K562 (cell line): ENCODE measurements around the gene LMNA. TPM values are rescaled to one million over a fixed set of nuclear protein-coding genes. Genes with fewer than 3 reads are reported as not detected.

Source experiments
- ASH1L ChIP-seq: fragments of 450-650 bp; IDR thresholded peaks from 2 replicates; pipeline ENCODE4 v1.6.1; 2018; ENCODE audit warnings: borderline replicate concordance, mild to moderate bottlenecking, low read depth; ENCODE audit not compliant: partially characterized antibody
- CCNT2 ChIP-seq: IDR thresholded peaks from 2 replicates; pipeline ENCODE4 v1.6.1; 2011; ENCODE audit warnings: borderline replicate concordance, low read depth, mild to moderate bottlenecking, moderate library complexity, mixed read lengths, low read length; ENCODE audit not compliant: insufficient read length; ENCODE audit errors: extremely low read depth
- CREB1 ChIP-seq, 2 experiments: sonication (generic) in 1 of 2; formaldehyde crosslinking in 1 of 2; IDR thresholded peaks; 2 replicates each; pipeline versions ENCODE4 v1.6.1 to v1.8.0; 2012 to 2022; ENCODE audit warnings: inconsistent platforms in 1 of 2, mild to moderate bottlenecking in 1 of 2, missing genetic modification reagents in 1 of 2, moderate library complexity in 1 of 2
- CTBP1 ChIP-seq: fragments of 450-650 bp; IDR thresholded peaks from 2 replicates; pipeline ENCODE4 v1.6.1; 2016; ENCODE audit warnings: borderline replicate concordance
- DACH1 ChIP-seq: fragments of 450-650 bp; IDR thresholded peaks from 2 replicates; pipeline ENCODE4 v1.6.1; 2018; ENCODE audit not compliant: partially characterized antibody
- E2F6 ChIP-seq, 2 experiments: IDR thresholded peaks; 2 replicates each; pipeline ENCODE4 v1.6.1; 2011; ENCODE audit warnings: borderline replicate concordance in 1 of 2, control low read depth in 1 of 2, low read depth in 1 of 2, low read length in 1 of 2, mild to moderate bottlenecking in 1 of 2, mixed read lengths in 1 of 2, moderate library complexity in 1 of 2; ENCODE audit not compliant: insufficient read depth in 1 of 2, insufficient read length in 1 of 2, poor library complexity in 1 of 2, severe bottlenecking in 1 of 2; ENCODE audit errors: extremely low read depth in 1 of 2
- ESRRA ChIP-seq: fragments of 450-650 bp; IDR thresholded peaks from 2 replicates; pipeline ENCODE4 v1.6.1; 2014; ENCODE audit warnings: low read depth, mild to moderate bottlenecking, moderate library complexity, borderline replicate concordance
- FOXK2 ChIP-seq, 2 experiments: fragments of 450-650 bp; IDR thresholded peaks in 1 of 2; conservative IDR thresholded peaks in 1 of 2; 2 replicates each; pipeline ENCODE4 v1.6.1; 2016; ENCODE audit warnings: low read depth in 2 of 2, mild to moderate bottlenecking in 1 of 2
- HDAC2 ChIP-seq: fragments of 450-650 bp; IDR thresholded peaks from 2 replicates; pipeline ENCODE4 v1.6.1; 2016; ENCODE audit warnings: mild to moderate bottlenecking
- JUND ChIP-seq, 2 experiments: IDR thresholded peaks; 2 replicates in 1 of 2; 3 replicates in 1 of 2; pipeline ENCODE4 v1.6.1; 2011; ENCODE audit warnings: borderline replicate concordance in 2 of 2, low read depth in 2 of 2, low read length in 2 of 2, improper control_type of control experiment in 1 of 2, missing biosample characterization in 1 of 2, missing genetic modification characterization in 1 of 2, missing genetic modification reagents in 1 of 2
- MAZ ChIP-seq, 2 experiments: fragments of 450-650 bp in 1 of 2; sonication (generic) in 1 of 2; formaldehyde crosslinking; IDR thresholded peaks in 1 of 2; conservative IDR thresholded peaks in 1 of 2; 2 replicates each; pipeline versions ENCODE4 v1.4.0 to v1.5.0; 2020; ENCODE audit warnings: mild to moderate bottlenecking in 1 of 2, missing genetic modification reagents in 1 of 2
- NR2C1 ChIP-seq, 2 experiments: fragments of 450-650 bp; IDR thresholded peaks; 2 replicates each; pipeline ENCODE4 v1.6.1; 2017; ENCODE audit warnings: mild to moderate bottlenecking in 2 of 2, antibody characterized with exemption in 1 of 2, inconsistent platforms in 1 of 2, missing compliant biosample characterization in 1 of 2, missing genetic modification characterization in 1 of 2
- NR2C2 ChIP-seq, 2 experiments: fragments of 200-800 bp in 1 of 2; sonication (Bioruptor generic) in 1 of 2; sonication (generic) in 1 of 2; formaldehyde crosslinking in 1 of 2; IDR thresholded peaks; 2 replicates each; pipeline versions ENCODE4 v1.6.1 to v1.8.0; 2016 to 2022; ENCODE audit warnings: mild to moderate bottlenecking in 1 of 2, missing compliant biosample characterization in 1 of 2, missing genetic modification characterization in 1 of 2, missing genetic modification reagents in 1 of 2
- TAF1 ChIP-seq: IDR thresholded peaks from 2 replicates; pipeline ENCODE4 v1.6.1; 2011; ENCODE audit warnings: mild to moderate bottlenecking, low read length, moderate library complexity; ENCODE audit not compliant: insufficient read depth, control insufficient read depth, severe bottlenecking; ENCODE audit errors: extremely low read depth
- TAL1 ChIP-seq: fragments of 450-650 bp; IDR thresholded peaks from 2 replicates; pipeline ENCODE4 v1.6.1; 2016; ENCODE audit warnings: mild to moderate bottlenecking
- TOE1 ChIP-seq, 2 experiments: fragments of 450-650 bp in 1 of 2; sonication (generic) in 1 of 2; formaldehyde crosslinking in 1 of 2; IDR thresholded peaks; 2 replicates each; pipeline versions ENCODE4 v1.7.1 to v1.8.0; 2016 to 2022; ENCODE audit warnings: borderline replicate concordance in 2 of 2, mild to moderate bottlenecking in 2 of 2, antibody characterized with exemption in 1 of 2, inconsistent platforms in 1 of 2, low read depth in 1 of 2, missing genetic modification reagents in 1 of 2, moderate library complexity in 1 of 2
- WHSC1 ChIP-seq: IDR thresholded peaks from one replicate; pipeline ENCODE4 v1.6.1; 2012; ENCODE audit warnings: low read length, control low read depth, inconsistent platforms
- ZFX ChIP-seq: sonication (generic); formaldehyde crosslinking; IDR thresholded peaks from 2 replicates; pipeline ENCODE4 v1.8.0; 2022; ENCODE audit warnings: mild to moderate bottlenecking, missing genetic modification reagents, moderate library complexity
- ZNF143 ChIP-seq: sonication (generic); formaldehyde crosslinking; IDR thresholded peaks from 2 replicates; pipeline ENCODE4 v1.9.0; 2022; ENCODE audit warnings: mild to moderate bottlenecking, missing genetic modification reagents
- polyA plus RNA-seq, 8 experiments: library from polyadenylated mRNA; depleted of rRNA in 4 of 8; stranded (reverse) in 5 of 8; unstranded in 3 of 8; fragments of >200 nt; fragmentation: Nextera tagmentation in 2 of 8; fragmentation: Illumina TruSeq in 1 of 8; extraction: Ambion mirVana in 2 of 8; extraction: Trizol in 1 of 8; gene quantifications; 2 replicates each; pipeline versions ENCODE4 v1.2.1 to v1.2.3, GENCODE V29; 2011 to 2014; ENCODE audit warnings: inconsistent platforms in 1 of 8, missing spikeins in 1 of 8
- total RNA-seq, 7 experiments: library from RNA; depleted of rRNA in 6 of 7; stranded (reverse); fragments of >200 nt in 6 of 7; fragmentation: Illumina TruSeq in 2 of 7; extraction: Trizol in 2 of 7; gene quantifications; 2 replicates each; pipeline versions ENCODE4 v1.2.1 to v1.2.3, GENCODE V29; 2011 to 2021; ENCODE audit warnings: low replicate concordance in 1 of 7
- TF ChIP-seq, protein P1 (sequence below): sonication (generic); formaldehyde crosslinking; IDR thresholded peaks from 2 replicates; pipeline ENCODE4 v1.8.1; 2022; ENCODE audit warnings: missing genetic modification reagents

The LMNA gene
- total and polyA plus RNA-seq, 9 of the 15 experiments (the other 6 are each of a cell fraction or from before 2014, with no cell fraction given), result 1.00 to 347 (median 88.2) TPM

DNA sequence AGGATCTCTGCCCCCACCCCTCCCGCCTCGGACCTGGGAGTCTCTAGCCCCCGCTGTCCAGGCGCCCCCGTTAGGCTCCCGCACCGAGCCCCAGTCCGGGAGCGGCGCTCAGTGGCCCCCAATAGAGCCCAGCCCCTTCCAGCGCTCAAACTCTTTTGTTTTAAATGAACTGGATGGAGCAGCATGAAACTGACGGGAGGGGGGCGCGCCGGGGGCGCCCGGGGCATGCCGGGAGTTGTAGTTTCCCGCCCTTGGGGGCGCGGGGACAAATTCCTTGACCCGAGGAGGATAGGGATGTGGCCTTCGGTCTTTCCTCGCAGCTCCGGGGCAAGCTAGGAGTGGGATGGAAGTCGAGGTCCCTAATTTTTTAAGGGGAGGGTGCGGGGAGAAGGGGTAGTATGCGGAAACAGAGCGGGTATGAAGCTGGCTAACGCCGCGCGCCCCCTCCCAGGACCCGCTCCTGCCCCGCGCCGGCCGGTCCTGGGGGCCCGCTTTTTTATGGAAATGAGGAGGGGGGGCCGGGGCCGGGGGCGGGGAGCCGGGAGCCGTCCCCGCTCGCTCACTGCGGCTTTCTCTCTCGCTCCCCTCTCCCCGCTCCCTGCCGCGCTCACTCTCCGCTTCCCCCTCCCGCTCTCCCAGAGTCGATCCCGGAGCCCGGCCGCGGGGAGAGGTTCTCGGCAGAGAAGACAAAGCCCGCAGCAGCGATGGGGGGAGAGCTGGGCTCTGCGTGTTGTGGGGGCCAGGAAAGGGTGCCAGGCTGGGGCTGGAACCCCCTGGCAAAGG, 32.0 kb upstream of the LMNA start, which contains the start of gene MEX3A (continued):
- TF ChIP-seq TOE1 (IDR thresholded peaks at IDR 0.05; ENCODE audit: borderline replicate concordance), result no peak
- no peak for TF ChIP-seq TOE1 (CRISPR knock-in tag; IDR thresholded peaks at IDR 0.05; ENCODE audit: borderline replicate concordance, low read depth)
- TF ChIP-seq ZFX (CRISPR knock-in tag), result peak; percentile 14; the same call in 1 of the 2 replicates
- no peak for TF ChIP-seq DACH1
- peak; percentile 14; the same call in 1 of the 2 replicates for TF ChIP-seq HDAC2
- peak; percentile 61; the same call in 1 of the 2 replicates for TF ChIP-seq CREB1 (IDR thresholded peaks at IDR 0.05)
- peak; percentile 42; the same call in 1 of the 2 replicates for TF ChIP-seq CREB1 (CRISPR knock-in tag; IDR thresholded peaks at IDR 0.05)
- TF ChIP-seq FOXK2 (conservative IDR thresholded peaks at IDR 0.05 in 1 of 2, IDR thresholded peaks at IDR 0.05 in 1 of 2; ENCODE audit: low read depth in 2 of 2), result peak in 1 of 2 experiments; percentile 55; a peak in 1 of 4 replicates
- TF ChIP-seq TAF1, result peak; percentile 68
- TF ChIP-seq NR2C2 (CRISPR knock-in tag; IDR thresholded peaks at IDR 0.05), result no peak
- peak; percentile 89 for TF ChIP-seq NR2C2 (tag; IDR thresholded peaks at IDR 0.05)
- peak; percentile 92 for TF ChIP-seq ZNF143 (CRISPR knock-in tag)
- TF ChIP-seq JUND (IDR thresholded peaks at IDR 0.05; ENCODE audit: borderline replicate concordance, low read depth, low read length), result 0 out of 2 replicates have a peak, but pooled peaks have one; percentile 5
- TF ChIP-seq JUND (tag; IDR thresholded peaks at IDR 0.05; ENCODE audit: borderline replicate concordance, low read depth, low read length), result no peak
- peak; percentile 63 for TF ChIP-seq NR2C1 (IDR thresholded peaks at IDR 0.05)
- TF ChIP-seq NR2C1 (tag; IDR thresholded peaks at IDR 0.05), result peak; percentile 88
- no peak for TF ChIP-seq ASH1L
- TF ChIP-seq E2F6 (IDR thresholded peaks at IDR 0.05; ENCODE audit: borderline replicate concordance in 1 of 2, extremely low read depth in 1 of 2, insufficient read depth in 1 of 2, insufficient read length in 1 of 2, low read depth in 1 of 2, low read length in 1 of 2, poor library complexity in 1 of 2, severe bottlenecking in 1 of 2), result peak; percentile 41 to 66
- no peak for TF ChIP-seq WHSC1
- peak; percentile 18; the same call in 1 of the 2 replicates for TF ChIP-seq CTBP1
- TF ChIP-seq, protein P1, sequence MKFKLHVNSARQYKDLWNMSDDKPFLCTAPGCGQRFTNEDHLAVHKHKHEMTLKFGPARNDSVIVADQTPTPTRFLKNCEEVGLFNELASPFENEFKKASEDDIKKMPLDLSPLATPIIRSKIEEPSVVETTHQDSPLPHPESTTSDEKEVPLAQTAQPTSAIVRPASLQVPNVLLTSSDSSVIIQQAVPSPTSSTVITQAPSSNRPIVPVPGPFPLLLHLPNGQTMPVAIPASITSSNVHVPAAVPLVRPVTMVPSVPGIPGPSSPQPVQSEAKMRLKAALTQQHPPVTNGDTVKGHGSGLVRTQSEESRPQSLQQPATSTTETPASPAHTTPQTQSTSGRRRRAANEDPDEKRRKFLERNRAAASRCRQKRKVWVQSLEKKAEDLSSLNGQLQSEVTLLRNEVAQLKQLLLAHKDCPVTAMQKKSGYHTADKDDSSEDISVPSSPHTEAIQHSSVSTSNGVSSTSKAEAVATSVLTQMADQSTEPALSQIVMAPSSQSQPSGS, result no peak
- no peak for TF ChIP-seq TAL1
- TF ChIP-seq ESRRA, result 0 out of 2 replicates have a peak, but pooled peaks have one; percentile 25
- peak; percentile 83 to 94 for TF ChIP-seq MAZ (CRISPR knock-in tag; conservative IDR thresholded peaks at IDR 0.05 in 1 of 2, IDR thresholded peaks at IDR 0.05 in 1 of 2)
- TF ChIP-seq CCNT2, result peak; percentile 20
